Activated naive CD4-positive, alpha-beta T cell (primary cell): ENCODE results near the gene ANTXR1.

Experiments
- DNase-seq, 4 experiments: peaks; one replicate each; lab custom pipeline; 2025; lab: John Stamatoyannopoulos, UW

ANTXR1 gene

GRCh38 chr2:69007169-69007568, 5.8 kb upstream of the ANTXR1 start:
- DNase-seq, result no peak

- DNase-seq, result no peak
Measured at GRCh38 chr2:69007603-69008002, 5.4 kb upstream of the ANTXR1 start.

- DNase-seq, result no peak
Measured at GRCh38 chr2:69010437-69011194, 2.4 kb upstream of the ANTXR1 start.

GRCh38 chr2:69011611-69012157, 1.3 kb upstream of the ANTXR1 start:
- DNase-seq, result no peak

GRCh38 chr2:69012310-69013141, 453 bp upstream of the ANTXR1 start:
- peak in 2 of 4 experiments; percentile 20 to 28 for DNase-seq

- no peak for DNase-seq
Measured at GRCh38 chr2:69013840-69014821, 1.2 kb downstream of the ANTXR1 start.

- DNase-seq, result no peak
Measured at GRCh38 chr2:69017080-69017479, 4.1 kb downstream of the ANTXR1 start.

GRCh38 chr2:69017835-69018234, 4.9 kb downstream of the ANTXR1 start:
- DNase-seq, result no peak

GRCh38 chr2:69018678-69019095, 5.7 kb downstream of the ANTXR1 start:
- no peak for DNase-seq

GRCh38 chr2:69020496-69021426, 7.8 kb downstream of the ANTXR1 start:
- DNase-seq, result no peak

GRCh38 chr2:69021727-69022126, 8.7 kb downstream of the ANTXR1 start:
- no peak for DNase-seq

GRCh38 chr2:69022548-69022947, 9.6 kb downstream of the ANTXR1 start:
- DNase-seq, result no peak

GRCh38 chr2:69023236-69023635, 10.3 kb downstream of the ANTXR1 start:
- DNase-seq, result no peak

- no peak for DNase-seq
Measured at GRCh38 chr2:69026026-69026425, 13.0 kb downstream of the ANTXR1 start.

- DNase-seq, result no peak
Measured at GRCh38 chr2:69026691-69027459, 13.9 kb downstream of the ANTXR1 start.

GRCh38 chr2:69030800-69031428, 17.9 kb downstream of the ANTXR1 start:
- DNase-seq, result no peak

GRCh38 chr2:69031466-69031865, 18.5 kb downstream of the ANTXR1 start:
- DNase-seq, result no peak

GRCh38 chr2:69032336-69032735, 19.4 kb downstream of the ANTXR1 start:
- DNase-seq, result no peak

- no peak for DNase-seq
Measured at GRCh38 chr2:69033461-69034095, 20.6 kb downstream of the ANTXR1 start.
